Measurements from ENCODE around the gene SPAM1.
"Not testable (repeated sequence)": the region's sequence is repeated elsewhere in the genome, so short reads cannot be mapped to it uniquely, and the experiment has no call there.

The SPAM1 gene

GRCh38 chr7:123924941-123925340 lies at the start of gene SPAM1:
SPAM1 (plus strand) TSS chr7:123925241; CDS start chr7:123953571, 28,330 bp downstream.
- no peak for DNase-seq

GRCh38 chr7:123876557-123877256 lies 48.3 kb upstream of the SPAM1 start:
- no peak for DNase-seq

GRCh38 chr7:123879628-123880027 lies 45.4 kb upstream of the SPAM1 start:
- no peak for DNase-seq

GRCh38 chr7:123881300-123881699 lies 43.7 kb upstream of the SPAM1 start:
- no peak for DNase-seq

GRCh38 chr7:123883154-123883553 lies 41.9 kb upstream of the SPAM1 start:
- DNase-seq, result no peak

- no peak for DNase-seq
These were observed 36.8 kb upstream of the SPAM1 start for GRCh38 chr7:123888192-123888591.

GRCh38 chr7:123894753-123895152 lies 30.3 kb upstream of the SPAM1 start:
- DNase-seq, result not testable (repeated sequence)

GRCh38 chr7:123901101-123901500 lies 23.9 kb upstream of the SPAM1 start:
- no peak for DNase-seq

GRCh38 chr7:123905714-123906113 lies 19.3 kb upstream of the SPAM1 start:
- DNase-seq, result no peak

GRCh38 chr7:123916240-123916724 lies 8.8 kb upstream of the SPAM1 start:
- DNase-seq, result peak in 1 of 2 donors; percentile 17

- no peak for DNase-seq
These were observed 7.2 kb upstream of the SPAM1 start for GRCh38 chr7:123917878-123918277.

- DNase-seq, result no peak
These were observed 6.7 kb upstream of the SPAM1 start for GRCh38 chr7:123918309-123918708.

- no peak for DNase-seq
These were observed 1.4 kb upstream of the SPAM1 start for GRCh38 chr7:123923599-123923998.

- no peak for DNase-seq
These were observed 4.1 kb downstream of the SPAM1 start for GRCh38 chr7:123929107-123929506.

- DNase-seq, result no peak
These were observed 4.6 kb downstream of the SPAM1 start for GRCh38 chr7:123929655-123930054.

- DNase-seq, result no peak
These were observed 10.7 kb downstream of the SPAM1 start for GRCh38 chr7:123935436-123936381.

GRCh38 chr7:123936388-123936787 lies 11.3 kb downstream of the SPAM1 start:
- no peak for DNase-seq

GRCh38 chr7:123939784-123940183 lies 14.7 kb downstream of the SPAM1 start:
- no peak for DNase-seq

- no peak for DNase-seq
These were observed 16.5 kb downstream of the SPAM1 start for GRCh38 chr7:123941391-123942180.

GRCh38 chr7:123944395-123944794 lies 19.4 kb downstream of the SPAM1 start:
- no peak for DNase-seq

GRCh38 chr7:123945938-123946337 lies 20.9 kb downstream of the SPAM1 start:
- no peak for DNase-seq

GRCh38 chr7:123948136-123948535 lies 23.1 kb downstream of the SPAM1 start:
- DNase-seq, result no peak

GRCh38 chr7:123958186-123958703 lies 33.2 kb downstream of the SPAM1 start:
- no peak for DNase-seq
